Dermis blood vessel endothelial cell (primary cell): ENCODE data around the gene INPPL1. TPM values are rescaled to one million over a fixed set of nuclear protein-coding genes. Genes with fewer than 3 reads are reported as not detected.

Experiments
- total RNA-seq: library from RNA; depleted of rRNA; stranded (reverse); fragments of >200 nt; gene quantifications from 2 replicates; pipeline ENCODE4 v1.2.3, GENCODE V29; 2014

Gene INPPL1
- total RNA-seq, 1 donor from 2014 or later: 49.9 TPM

Other genes with a start within 250 kb of the INPPL1 start
- 2.2 and 4.6 TPM in 2 replicates for gene IL18BP, start 225.9 kb upstream of the INPPL1 start, total RNA-seq
- 151 and 225 TPM in 2 replicates for gene NUMA1, start 144.2 kb upstream of the INPPL1 start, total RNA-seq
- 2.8 and 7.8 TPM in 2 replicates for gene LRRC51, start 143.9 kb upstream of the INPPL1 start, total RNA-seq
- 100 and 111 TPM in 2 replicates for gene LAMTOR1, start 121.5 kb upstream of the INPPL1 start, total RNA-seq
- not detected in 2 replicates for gene TOMT, start 118.8 kb upstream of the INPPL1 start, total RNA-seq
- 24.7 and 26.8 TPM in 2 replicates for gene ANAPC15, start 112.1 kb upstream of the INPPL1 start, total RNA-seq
- not detected in 2 replicates for gene FOLR3, start 89.0 kb upstream of the INPPL1 start, total RNA-seq
- gene FOLR1, start 32.6 kb upstream of the INPPL1 start, total RNA-seq: 0.14 and 0.68 TPM in 2 replicates
- gene FOLR2, start 8.0 kb upstream of the INPPL1 start, total RNA-seq: not detected in 2 replicates
- not detected in 2 replicates for gene PHOX2A, start 19.4 kb downstream of the INPPL1 start, total RNA-seq
- 54.1 and 66.7 TPM in 2 replicates for gene CLPB, start 209.8 kb downstream of the INPPL1 start, total RNA-seq